Stomach (tissue), 4 donors: Measurements from ENCODE around the gene MARK1.

ENCODE experiments used
- EP300 ChIP-seq: sonication (generic); formaldehyde crosslinking; IDR thresholded peaks from one replicate; pipeline ENCODE4 v1.6.1; 2017; ENCODE audit warnings: antibody characterized with exemption
- POLR2A ChIP-seq, 4 donors: fragments of 450-650 bp; IDR thresholded peaks; one replicate each; pipeline ENCODE4 v1.6.1; 2016; ENCODE audit warnings: antibody characterized with exemption in 4 of 4, control low read depth in 2 of 4, mild to moderate bottlenecking in 1 of 4, moderate library complexity in 1 of 4
- POLR2AphosphoS5 ChIP-seq, 3 donors: sonication (generic); formaldehyde crosslinking; IDR thresholded peaks; one replicate each; pipeline ENCODE4 v1.6.1; 2016; ENCODE audit warnings: antibody characterized with exemption in 3 of 3
- TF ChIP-seq, protein P1 (sequence below), 7 experiments: fragments of 450-650 bp in 4 of 7; fragments of 200-600 bp in 3 of 7; sonication (generic) in 3 of 7; IDR thresholded peaks; one replicate each; pipeline ENCODE4 v1.5.1; 2016 to 2019; ENCODE audit warnings: antibody characterized with exemption in 7 of 7, control low read depth in 2 of 7, mild to moderate bottlenecking in 1 of 7

DNA sequence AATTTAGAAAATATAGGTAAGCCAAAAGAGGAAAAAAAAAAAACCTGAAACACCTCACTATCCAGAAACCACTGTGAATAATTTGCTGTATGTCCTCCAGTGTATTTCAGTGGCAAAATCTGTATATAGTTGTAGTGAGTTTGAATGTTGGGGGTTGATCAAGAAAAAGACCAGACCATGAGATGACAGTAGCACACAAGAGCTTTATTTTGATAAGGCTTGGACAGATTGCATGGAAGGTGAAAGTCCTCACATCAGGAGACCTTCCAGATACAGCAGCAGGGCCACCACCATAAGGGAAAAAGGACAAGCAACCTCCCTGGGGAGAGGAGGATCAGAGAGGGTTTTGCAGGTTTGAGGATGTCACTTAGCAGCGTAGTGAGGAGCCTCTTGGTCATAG lies 146.0 kb downstream of the MARK1 start:
- TF ChIP-seq, protein P1, sequence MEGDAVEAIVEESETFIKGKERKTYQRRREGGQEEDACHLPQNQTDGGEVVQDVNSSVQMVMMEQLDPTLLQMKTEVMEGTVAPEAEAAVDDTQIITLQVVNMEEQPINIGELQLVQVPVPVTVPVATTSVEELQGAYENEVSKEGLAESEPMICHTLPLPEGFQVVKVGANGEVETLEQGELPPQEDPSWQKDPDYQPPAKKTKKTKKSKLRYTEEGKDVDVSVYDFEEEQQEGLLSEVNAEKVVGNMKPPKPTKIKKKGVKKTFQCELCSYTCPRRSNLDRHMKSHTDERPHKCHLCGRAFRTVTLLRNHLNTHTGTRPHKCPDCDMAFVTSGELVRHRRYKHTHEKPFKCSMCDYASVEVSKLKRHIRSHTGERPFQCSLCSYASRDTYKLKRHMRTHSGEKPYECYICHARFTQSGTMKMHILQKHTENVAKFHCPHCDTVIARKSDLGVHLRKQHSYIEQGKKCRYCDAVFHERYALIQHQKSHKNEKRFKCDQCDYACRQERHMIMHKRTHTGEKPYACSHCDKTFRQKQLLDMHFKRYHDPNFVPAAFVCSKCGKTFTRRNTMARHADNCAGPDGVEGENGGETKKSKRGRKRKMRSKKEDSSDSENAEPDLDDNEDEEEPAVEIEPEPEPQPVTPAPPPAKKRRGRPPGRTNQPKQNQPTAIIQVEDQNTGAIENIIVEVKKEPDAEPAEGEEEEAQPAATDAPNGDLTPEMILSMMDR (IDR thresholded peaks at IDR 0.05) = no peak
- TF ChIP-seq EP300 (no peak), POLR2AphosphoS5 (IDR thresholded peaks at IDR 0.05) (no peak), POLR2A (IDR thresholded peaks at IDR 0.05) (no peak)
